GM19328 (cell line): ENCODE results near the gene TCF15.

Experiments
- ATAC-seq: cut with Tn5 transposase; IDR thresholded peaks from one replicate; pipeline ENCODE4 v1.9.1; 2021; ENCODE audit warnings: mild to moderate bottlenecking, moderate library complexity; ENCODE audit not compliant: unreplicated experiment

Gene TCF15, protein sequence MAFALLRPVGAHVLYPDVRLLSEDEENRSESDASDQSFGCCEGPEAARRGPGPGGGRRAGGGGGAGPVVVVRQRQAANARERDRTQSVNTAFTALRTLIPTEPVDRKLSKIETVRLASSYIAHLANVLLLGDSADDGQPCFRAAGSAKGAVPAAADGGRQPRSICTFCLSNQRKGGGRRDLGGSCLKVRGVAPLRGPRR

GRCh38 chr20:610130-611046 lies at the start of gene TCF15:
Gene TCF15, minus strand, starts transcription at chr20:610309. Its CDS starts 72 bp downstream, at chr20:610237.
- ATAC-seq, result no peak

DNA sequence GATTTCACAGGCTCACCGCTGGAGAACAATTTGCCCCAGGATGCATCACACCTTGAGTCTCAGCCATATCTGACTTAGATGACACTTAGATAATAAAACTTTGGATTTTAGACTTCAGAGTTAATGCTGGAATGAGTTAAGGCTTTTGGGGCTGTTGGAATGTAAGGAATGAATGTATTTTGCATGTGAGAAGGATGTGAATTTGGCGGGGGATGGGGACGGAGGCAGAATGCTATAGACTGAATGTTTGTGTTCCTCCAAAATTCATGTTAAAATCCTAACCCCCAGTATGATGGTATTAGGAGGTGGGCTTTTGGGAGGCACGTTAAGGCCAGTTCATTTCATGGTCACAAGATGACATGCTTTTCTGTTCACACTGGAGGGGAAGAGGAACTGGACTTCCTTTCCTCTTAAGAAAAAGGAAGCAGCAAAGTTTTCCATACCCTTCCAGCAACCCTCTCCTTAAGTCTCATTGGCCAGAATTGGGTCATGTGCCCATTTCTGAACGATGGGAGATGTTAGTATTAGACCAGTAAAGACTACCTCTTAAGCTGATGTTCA lies 48.7 kb upstream of the TCF15 start:
- ATAC-seq, result no peak

GRCh38 chr20:658202-658601 lies 48.1 kb upstream of the TCF15 start:
- no peak for ATAC-seq

GRCh38 chr20:655726-656624 lies 45.9 kb upstream of the TCF15 start:
- no peak for ATAC-seq

DNA sequence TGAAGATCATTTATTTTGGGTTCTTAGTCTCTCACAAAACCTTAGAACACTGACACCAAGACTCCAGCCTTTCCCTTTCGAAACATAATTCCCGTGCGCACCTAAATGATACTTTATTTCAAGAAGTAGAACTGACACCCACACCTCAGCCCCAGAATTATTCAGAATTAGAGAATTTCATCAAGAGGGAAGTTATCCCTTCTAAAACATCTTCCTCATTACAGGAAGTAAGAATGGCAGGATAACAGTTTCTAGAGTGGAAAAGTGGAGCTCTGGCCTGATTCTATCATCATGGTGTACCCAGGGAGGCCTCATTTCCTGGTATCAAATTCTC lies 44.3 kb upstream of the TCF15 start:
- ATAC-seq, result no peak

DNA sequence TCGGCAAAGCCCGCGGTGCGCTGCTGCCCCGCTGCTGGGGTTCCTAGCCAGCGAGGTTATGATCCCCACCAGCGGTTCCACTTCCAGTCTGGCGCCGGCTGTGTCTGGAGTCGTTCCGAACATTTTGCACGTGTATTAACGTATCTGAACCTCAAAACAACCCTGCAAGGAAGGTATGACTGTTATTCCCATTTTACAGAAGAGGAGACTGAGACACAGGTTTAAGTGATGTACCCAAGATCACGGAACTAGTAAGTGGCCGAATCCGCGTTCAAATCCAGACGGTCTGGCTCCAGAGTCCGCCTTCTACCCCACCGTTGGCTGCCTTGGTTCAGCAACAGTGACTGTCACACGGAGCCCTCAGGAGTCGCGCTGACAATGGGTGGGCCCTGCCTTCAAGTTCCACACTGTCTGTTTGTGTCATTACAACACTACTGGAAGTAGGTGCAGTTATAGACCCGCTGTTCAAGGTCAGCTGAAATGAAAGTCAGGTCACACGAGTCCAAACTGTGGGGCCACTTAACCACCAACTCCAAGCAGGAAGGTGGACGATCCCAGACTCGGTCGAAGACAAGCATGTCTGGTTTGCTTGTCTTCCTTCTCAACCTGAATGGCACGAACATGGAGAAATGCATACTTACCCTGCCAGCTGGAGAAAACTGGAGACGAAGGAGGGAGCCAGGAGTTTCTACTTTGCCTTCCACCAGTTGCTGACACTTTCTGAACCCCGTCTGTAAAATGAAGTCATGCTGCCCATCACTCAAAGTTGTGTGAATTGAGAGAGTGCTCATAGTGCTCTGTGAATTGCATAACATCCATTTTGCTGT lies 43.7 kb upstream of the TCF15 start:
- ATAC-seq, result no peak

GRCh38 chr20:653110-653589 lies 43.0 kb upstream of the TCF15 start, which contains the start of gene SRXN1:
Gene SRXN1, minus strand, starts transcription at chr20:653200. Its CDS starts 15 bp downstream, at chr20:653185.
- peak; percentile 71 for ATAC-seq

DNA sequence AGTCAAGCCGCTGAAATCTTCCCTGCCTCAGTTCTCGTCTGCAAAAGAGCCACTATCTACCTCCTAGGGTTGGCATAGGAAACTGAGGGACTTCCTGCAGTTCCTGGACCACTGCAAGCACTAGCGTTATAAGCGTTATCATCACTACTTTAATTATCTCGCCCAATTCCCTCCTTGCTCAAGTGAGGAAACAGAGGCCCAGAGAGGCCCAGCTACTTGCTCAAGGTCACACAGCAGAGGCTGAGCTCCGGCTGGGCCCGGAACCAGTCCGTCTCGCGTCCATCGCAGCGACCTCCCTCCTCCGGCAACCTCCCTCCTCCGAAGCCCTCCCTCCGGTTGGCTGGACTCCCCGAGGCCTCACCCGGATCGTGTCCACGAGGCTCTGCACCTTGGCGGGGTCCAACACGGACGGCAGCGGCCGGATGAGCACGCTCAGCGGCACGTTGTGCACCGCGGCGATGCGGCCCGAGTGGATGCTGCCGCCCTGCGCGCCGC lies 42.6 kb upstream of the TCF15 start:
- peak; percentile 17 for ATAC-seq

GRCh38 chr20:651713-652614 lies 41.9 kb upstream of the TCF15 start:
- ATAC-seq, result no peak

- no peak for ATAC-seq
Measured at GRCh38 chr20:650954-651353, 40.8 kb upstream of the TCF15 start.

DNA sequence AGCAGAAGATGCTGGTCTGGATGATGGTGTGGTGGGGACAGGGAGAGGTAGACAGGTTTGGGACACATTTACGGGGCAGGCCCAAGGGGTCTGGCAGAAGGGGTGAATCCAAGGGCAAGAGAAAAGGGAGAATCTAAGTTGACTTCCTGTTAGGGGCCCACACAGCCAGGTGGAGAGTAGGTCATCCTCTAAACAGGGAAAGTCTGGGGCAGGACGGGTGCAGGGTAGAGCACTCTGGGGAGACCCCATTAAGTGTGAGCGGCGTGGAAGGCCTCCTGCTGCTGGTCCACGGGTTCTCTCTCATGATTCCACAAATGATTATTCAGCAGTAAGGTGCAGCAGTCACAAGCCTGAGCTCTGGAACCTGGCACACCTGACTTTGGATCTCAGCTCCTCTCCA lies 40.2 kb upstream of the TCF15 start:
- no peak for ATAC-seq

DNA sequence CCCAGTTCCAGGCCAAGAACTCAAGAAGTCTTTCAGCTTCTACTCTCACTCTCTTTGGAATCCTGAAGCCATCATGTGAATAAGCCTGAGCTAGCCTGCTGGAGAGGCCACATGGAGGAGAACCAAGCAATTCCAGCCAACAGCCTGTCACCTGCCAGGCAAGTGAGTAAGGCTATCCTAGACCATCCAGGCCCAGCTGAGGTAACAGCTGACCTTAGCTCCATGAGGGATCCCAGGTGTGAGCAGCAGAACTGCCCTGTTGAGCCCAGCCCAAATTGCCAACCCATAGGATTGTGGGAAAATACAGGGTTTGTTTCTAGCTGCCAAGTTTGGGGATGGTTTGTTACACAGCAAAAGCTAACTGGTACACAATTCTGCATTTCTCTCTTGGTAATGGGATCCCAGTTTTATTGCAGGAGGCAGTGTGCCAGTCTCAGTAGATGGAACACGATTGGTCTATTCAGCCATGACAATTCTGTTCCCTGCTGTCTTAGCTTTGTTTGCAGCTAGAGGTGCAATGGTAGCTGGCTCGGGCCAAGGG lies 37.4 kb upstream of the TCF15 start:
- ATAC-seq, result no peak

GRCh38 chr20:646868-647233 lies 36.7 kb upstream of the TCF15 start:
- ATAC-seq, result no peak

DNA sequence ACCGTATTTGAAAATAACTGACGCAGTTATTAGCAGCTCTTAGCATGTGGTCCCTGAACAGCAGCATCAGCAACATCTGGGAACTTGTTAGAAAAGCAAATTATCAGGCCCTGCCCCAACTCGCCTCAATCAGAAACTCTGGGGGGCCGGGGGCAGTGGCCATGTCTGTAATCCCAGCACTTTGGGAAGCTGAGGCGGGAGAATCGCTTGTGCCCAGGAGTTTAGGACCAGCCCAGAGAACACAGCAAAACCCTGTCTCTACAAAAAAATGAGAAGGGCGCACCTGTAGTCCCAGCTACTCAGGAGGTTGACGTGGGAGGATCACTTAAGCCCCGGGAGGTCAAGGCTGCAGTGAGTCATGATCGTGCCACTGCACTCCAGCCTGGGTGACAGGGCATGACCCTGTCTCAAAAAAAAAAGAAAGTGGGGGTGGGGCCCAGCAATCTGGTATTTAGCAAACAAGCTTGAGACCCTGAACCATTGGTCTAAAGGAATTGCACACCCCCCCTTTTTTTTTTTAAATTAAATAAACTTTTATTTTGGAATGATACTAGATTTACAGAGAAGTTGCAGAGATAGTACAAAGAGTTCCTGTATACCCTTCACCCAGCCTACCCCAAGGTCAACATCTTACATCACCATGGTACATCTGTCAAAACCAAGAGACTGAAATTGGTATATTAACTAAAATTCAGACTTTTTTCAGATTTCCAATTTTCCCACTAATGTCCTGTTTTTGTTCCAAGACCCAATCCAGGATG lies 36.2 kb upstream of the TCF15 start:
- ATAC-seq, result no peak

- ATAC-seq, result peak; percentile 70
Measured at GRCh38 chr20:645318-646106, 35.4 kb upstream of the TCF15 start.

GRCh38 chr20:644692-645317 lies 34.7 kb upstream of the TCF15 start:
- no peak for ATAC-seq
